GM06990 (cell line): Measurements from ENCODE around the gene DCTN2.
"Not testable (repeated sequence)": the region's sequence is repeated elsewhere in the genome, so short reads cannot be mapped to it uniquely, and the experiment has no call there.

Experiments
- DNase-seq: peaks from one replicate; pipeline ENCODE4 v3.0.0-alpha.2; 2011; ENCODE audit not compliant: insufficient read length; ENCODE audit errors: extremely low read depth
- H3K27me3 ChIP-seq: replicated peaks from 2 replicates; pipeline ENCODE4 v1.6.0; 2011; ENCODE audit warnings: low read length; ENCODE audit not compliant: control insufficient read depth, insufficient read depth
- H3K36me3 ChIP-seq: 2 replicates; pipeline ENCODE4 v1.5.1; 2011; ENCODE audit warnings: low read length; ENCODE audit not compliant: control insufficient read depth, insufficient read depth
- H3K4me3 ChIP-seq: replicated peaks from 2 replicates; pipeline ENCODE4 v1.5.1; 2011; ENCODE audit warnings: low read depth, mild to moderate bottlenecking, control low read depth, low read length
- TF ChIP-seq, protein P1 (sequence below): IDR thresholded peaks from 2 replicates; pipeline ENCODE4 v1.5.1; 2011; ENCODE audit warnings: low read length, control low read depth, mild to moderate bottlenecking, inconsistent platforms; ENCODE audit not compliant: insufficient read depth, poor library complexity, severe bottlenecking

DCTN2 gene

DNA sequence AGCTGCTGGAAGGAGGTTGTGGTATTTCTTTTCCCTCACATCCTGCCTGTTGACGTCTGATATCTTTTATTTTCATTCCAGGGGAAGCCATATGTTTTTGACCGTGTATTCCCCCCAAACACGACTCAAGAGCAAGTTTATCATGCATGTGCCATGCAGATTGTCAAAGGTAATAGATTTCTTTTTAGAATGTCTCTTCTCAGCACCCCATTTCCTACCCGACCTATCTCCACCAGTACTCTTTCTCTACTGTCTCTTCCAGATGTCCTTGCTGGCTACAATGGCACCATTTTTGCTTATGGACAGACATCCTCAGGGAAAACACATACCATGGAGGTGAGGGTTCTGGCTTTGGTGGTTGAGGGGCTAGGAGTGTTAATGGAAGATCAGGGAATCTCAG, 16.4 kb upstream of the DCTN2 start:
- TF ChIP-seq, protein P1, sequence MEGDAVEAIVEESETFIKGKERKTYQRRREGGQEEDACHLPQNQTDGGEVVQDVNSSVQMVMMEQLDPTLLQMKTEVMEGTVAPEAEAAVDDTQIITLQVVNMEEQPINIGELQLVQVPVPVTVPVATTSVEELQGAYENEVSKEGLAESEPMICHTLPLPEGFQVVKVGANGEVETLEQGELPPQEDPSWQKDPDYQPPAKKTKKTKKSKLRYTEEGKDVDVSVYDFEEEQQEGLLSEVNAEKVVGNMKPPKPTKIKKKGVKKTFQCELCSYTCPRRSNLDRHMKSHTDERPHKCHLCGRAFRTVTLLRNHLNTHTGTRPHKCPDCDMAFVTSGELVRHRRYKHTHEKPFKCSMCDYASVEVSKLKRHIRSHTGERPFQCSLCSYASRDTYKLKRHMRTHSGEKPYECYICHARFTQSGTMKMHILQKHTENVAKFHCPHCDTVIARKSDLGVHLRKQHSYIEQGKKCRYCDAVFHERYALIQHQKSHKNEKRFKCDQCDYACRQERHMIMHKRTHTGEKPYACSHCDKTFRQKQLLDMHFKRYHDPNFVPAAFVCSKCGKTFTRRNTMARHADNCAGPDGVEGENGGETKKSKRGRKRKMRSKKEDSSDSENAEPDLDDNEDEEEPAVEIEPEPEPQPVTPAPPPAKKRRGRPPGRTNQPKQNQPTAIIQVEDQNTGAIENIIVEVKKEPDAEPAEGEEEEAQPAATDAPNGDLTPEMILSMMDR: no peak
- Histone ChIP-seq H3K4me3 (no peak overlapping the region), H3K27me3 (no peaks in the 10 kb centered on the region; the same call in 1 of the 2 replicates), H3K36me3 (no peaks in the 10 kb centered on the region)
- DNase-seq: no peak

DNA sequence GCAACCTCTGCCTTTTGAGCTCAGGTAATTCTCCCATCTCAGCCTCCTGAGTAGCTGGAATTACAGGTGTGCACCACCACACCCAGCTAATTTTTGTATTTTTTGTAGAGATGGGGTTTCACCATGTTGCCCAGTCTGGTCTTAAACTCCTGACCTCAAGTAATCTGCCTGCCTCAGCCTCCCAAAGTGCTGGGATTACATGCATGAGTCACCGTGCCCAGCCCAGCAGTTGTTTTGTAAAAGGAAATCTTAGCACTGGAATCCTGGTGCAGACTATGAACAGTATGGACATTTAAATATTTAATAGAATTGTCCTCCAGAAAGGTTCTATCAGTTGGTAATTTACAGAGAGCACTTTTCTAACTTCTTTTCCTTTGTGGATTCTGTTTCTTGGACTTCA, 14.1 kb upstream of the DCTN2 start:
- H3K4me3 ChIP-seq, H3K36me3 ChIP-seq, DNase-seq, H3K27me3 ChIP-seq: not testable (repeated sequence)

DNA sequence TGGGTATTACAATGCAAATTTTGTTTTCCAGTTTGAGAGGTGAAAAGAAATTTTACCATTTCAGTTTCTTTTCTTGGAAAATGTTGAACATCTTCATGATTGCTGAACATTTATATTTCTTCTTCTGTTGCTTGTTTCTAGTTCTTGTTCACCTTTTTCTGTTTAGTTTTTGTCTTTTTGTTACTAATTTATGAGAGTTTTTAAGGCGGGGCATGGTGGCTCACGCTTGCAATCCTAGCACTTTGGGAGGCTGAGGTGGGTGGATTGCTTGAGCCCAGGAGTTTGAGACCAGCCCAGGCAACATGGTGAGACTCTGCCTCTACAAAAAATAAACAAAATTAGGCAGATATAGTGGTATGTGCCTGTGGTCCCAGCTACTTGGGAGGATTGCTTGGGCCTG, 13.5 kb upstream of the DCTN2 start:
- Histone ChIP-seq H3K4me3 (no peak overlapping the region), H3K36me3 (no peaks in the 10 kb centered on the region), H3K27me3 (no peaks in the 10 kb centered on the region; the same call in 1 of the 2 replicates)
- TF ChIP-seq, protein P1: no peak
- no peak for DNase-seq

DNA sequence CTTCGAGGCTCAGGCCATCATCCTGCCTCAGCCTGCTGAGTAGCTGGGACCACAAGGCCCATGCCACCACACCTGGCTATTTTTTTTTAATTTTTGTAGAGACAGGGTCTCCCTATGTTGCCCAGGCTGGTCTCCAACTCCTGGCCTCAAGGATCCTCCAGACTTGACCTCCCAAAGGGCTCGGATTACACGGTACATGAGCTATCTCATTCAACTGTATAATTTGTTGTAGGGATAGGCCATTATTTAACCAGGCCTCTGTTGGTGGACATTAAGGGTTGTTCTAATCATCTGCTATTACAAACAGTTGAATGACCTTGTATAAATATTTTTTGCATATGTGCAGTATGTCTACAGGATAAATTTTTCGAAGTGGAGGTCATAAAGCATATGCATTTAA, 11.9 kb upstream of the DCTN2 start:
- TF ChIP-seq, protein P1: no peak
- Histone ChIP-seq H3K27me3 (no peaks in the 10 kb centered on the region; the same call in 1 of the 2 replicates), H3K4me3 (no peak overlapping the region), H3K36me3 (no peaks in the 10 kb centered on the region)
- no peak for DNase-seq

DNA sequence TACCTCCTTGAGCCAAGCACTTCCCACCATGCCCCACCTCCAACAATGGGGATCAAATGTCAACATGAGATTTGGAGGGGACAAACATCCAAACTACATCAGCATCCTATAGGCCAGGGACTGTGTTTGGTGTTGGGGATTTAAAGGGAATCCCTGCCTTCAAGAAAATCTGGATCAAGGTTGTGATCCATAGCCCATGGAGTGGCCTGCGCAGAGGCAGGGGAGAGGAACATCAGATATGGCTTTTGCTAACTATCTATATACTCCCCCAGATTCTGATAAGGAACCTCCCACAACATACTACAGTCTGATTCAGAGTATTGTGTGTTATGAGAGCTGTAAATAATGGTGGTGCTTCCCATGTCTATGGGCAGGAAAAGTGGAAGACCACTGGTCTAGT, 7.9 kb upstream of the DCTN2 start:
- no peak for DNase-seq
- H3K27me3 ChIP-seq: no peaks in the 10 kb centered on the region
- TF ChIP-seq, protein P1: no peak
- no peak overlapping the region for H3K4me3 ChIP-seq
- H3K36me3 ChIP-seq: no peaks in the 10 kb centered on the region

DNA sequence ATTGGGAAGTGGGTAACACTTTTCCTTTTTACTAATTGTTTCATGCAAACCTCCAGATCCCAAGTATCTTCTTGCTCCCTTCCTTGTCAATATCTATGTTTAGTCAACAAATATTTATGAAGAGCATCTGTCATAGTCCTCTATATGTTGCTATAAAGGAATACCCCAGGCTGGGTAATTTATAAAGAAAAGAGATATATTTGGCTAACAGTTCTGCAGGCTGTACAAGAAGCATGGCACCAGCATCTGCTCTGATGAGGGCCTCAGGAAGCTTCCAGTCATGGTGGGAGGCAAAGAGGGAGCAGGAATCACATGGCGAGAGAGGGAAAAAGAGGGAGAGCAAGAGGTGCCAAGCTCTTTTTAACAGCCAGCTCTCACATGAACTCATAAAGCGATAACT, 7.5 kb upstream of the DCTN2 start:
- TF ChIP-seq, protein P1: no peak
- Histone ChIP-seq H3K36me3 (no peaks in the 10 kb centered on the region), H3K4me3 (no peak overlapping the region), H3K27me3 (no peaks in the 10 kb centered on the region)
- DNase-seq: no peak
